Ramos (cell line): ENCODE measurements around the gene SMAD6.

ENCODE experiments used
- in situ Hi-C: fragments of 300-500 bp; cut with MboI; formaldehyde crosslinking; loops from one replicate; pipeline ENCODE4 v1.14.3; 2022; ENCODE audit warnings: low sequenced_read_pairs; ENCODE audit not compliant: unreplicated experiment

Gene SMAD6

DNA sequence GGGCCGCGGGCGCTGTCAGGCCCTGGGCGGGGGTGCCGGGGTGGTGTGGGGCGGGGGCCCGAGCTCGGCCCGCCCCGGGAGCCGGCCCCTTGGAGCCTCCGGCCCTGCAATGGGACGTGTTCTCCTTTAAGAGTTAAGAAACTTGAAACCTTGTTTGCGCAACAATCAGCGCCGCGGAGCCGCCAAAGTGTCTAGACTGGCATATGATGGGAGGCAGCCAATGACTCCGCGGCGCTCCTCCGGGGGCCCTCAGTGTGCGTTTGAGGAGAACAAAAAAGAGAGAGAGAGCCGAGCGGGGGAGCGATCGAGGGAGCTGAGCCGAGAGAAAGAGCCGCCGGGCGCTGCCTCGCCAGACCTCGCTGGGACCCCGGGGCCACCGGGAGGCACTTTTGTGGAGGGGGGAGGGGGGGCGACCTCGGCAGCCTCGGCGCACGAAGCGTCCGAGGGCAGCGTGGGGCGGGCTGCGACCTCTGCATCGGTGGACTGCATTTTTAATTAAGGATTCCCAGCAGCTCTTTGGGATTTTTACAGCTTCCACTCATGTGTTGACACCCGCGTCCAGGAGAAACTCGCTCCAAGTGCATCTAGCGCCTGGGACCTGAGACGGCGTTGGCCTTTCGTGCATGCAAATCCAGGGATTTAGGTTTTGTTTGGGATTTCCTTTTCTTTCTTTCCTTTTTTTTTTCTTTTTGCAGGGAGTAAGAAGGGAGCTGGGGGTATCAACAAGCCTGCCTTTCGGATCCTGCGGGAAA lies at the start of gene SMAD6:
TSS of gene SMAD6 (plus strand) at position 202 of the 752 bp plus-strand sequence. CDS start 1,023 bp downstream, outside the sequence.
- in situ Hi-C loops: no loop called here

- in situ Hi-C loops: no loop called here
These were observed 49.2 kb upstream of the SMAD6 start for GRCh38 chr15:66652806-66653205.

GRCh38 chr15:66653398-66653797 lies 48.6 kb upstream of the SMAD6 start:
- in situ Hi-C loops: no loop called here

GRCh38 chr15:66653852-66654251 lies 48.2 kb upstream of the SMAD6 start:
- in situ Hi-C loops: no loop called here

DNA sequence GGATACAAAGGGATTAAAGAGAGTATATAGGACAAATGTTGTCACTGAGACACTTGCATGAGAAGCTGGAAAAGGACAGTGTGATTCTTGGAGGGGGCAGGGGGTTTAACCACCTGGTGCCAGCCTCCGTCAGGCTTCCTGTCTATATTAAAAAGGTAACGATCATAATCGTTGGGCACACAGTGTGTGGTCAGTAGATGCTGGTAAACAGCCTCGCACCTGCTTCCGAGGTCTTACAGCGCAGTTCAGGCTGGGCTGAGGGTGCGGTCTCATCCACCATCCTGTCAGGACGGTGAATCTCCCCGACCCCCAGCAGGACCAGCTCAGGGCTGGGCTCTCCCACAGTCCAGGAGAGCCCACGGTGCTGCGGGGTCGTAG lies 47.7 kb upstream of the SMAD6 start:
- in situ Hi-C loops: no loop called here

- in situ Hi-C loops: no loop called here
These were observed 47.2 kb upstream of the SMAD6 start for GRCh38 chr15:66654739-66655375.

DNA sequence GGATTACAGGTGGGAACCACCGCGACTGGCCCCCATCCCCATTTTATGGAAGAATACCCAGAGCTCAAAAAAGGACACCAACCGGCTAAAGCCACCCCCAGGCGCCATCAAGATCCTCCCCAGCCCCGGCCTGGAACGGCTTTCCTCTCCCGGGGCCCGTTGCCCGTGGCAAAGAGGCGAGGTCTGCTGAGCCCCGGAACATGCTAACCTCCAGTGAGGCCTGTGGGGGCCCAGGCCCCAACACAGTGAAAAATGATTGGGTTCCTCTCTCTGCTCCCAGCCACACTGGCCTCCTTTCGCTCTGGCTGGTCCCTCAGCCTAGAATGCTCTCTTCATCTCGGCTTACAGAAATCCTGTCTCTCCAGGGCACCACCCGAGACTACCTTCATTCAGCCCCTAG lies 46.5 kb upstream of the SMAD6 start:
- in situ Hi-C loops: no loop called here

GRCh38 chr15:66655997-66656396 lies 46.0 kb upstream of the SMAD6 start:
- in situ Hi-C loops: no loop called here

DNA sequence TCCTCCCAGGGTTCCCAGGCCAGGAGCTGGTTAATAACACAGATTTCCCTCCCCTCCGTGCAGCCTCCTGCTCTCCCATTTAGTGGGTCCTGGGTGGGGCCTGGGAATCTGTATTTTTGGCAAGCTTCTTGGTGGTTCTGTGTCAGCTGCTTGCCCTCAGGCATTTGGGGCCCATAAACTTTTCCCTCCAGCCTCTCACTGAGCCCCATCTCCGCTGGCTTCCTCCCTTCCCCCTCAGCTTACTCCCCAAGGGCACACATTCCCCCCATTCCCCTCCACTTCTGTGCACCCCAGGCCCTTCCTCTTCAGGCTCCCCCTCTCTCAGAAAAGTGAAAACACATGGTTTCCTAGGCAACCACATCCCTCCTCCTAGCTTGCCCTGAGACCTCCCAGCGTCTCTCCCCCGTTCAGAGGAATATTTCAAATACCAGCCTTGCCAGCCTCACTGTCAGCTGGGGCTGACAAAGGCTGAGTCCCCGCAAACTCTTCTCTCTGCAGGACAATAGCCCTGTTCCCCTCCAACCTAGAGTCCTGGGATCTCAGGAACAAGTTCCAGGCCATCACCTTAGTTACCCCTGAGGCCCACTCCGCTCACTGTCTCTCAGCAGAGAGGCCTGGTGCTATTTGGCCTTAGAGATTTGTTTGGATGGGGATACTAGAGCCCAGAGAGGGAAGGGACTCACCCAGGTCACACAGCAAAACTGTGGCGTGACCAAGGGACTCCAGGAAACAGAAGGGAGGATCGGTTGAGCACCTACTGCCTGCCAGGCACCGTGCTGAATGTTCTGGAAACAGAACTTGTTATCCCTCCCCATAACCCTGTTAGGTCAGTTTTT lies 44.6 kb upstream of the SMAD6 start:
- in situ Hi-C loops: no loop called here

- in situ Hi-C loops: no loop called here
These were observed 44.0 kb upstream of the SMAD6 start for GRCh38 chr15:66658044-66658443.

- in situ Hi-C loops: no loop called here
These were observed 43.2 kb upstream of the SMAD6 start for GRCh38 chr15:66658855-66659254.

DNA sequence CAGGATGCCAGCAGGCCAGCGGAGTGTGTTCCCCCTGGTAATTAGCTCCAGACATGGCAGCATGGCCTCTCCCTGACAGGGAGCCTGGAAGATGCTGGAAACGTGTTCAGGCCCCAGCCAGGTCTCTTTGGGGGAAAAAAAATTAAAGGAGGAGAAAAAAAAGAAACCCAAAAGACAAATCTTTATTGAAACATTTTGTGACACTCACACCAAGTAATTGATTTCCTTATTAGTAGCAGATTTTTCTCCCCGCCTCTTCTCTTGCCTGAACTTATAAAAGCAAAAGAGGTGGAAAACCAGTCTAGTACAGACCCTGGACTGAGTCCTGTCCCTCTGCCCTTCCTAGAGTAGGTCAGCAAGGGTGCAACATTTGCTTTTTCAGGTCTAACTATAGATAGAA lies 42.7 kb upstream of the SMAD6 start:
- in situ Hi-C loops: no loop called here

GRCh38 chr15:66661432-66662096 lies 40.5 kb upstream of the SMAD6 start:
- in situ Hi-C loops: no loop called here

DNA sequence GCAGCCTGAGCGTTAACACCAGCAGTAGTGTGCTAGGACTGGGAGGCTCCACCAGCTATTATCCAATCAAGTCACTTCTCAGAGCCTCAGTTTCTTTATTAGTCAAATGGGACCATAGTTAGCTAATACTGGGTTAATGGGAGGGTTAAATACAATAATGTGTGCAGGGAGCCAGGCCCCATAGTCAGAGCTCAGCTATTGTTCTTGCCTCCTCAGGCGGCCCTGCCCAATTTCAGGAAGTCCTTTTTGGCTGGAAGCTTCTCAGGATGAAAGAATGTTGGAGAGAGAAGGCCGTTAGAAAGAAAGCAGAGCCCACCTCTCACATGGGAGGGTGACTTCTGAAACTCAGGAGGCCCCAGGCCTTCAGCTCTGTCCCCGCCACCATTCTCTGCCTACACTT lies 39.5 kb upstream of the SMAD6 start:
- in situ Hi-C loops: no loop called here

GRCh38 chr15:66663664-66664063 lies 38.4 kb upstream of the SMAD6 start:
- in situ Hi-C loops: no loop called here

DNA sequence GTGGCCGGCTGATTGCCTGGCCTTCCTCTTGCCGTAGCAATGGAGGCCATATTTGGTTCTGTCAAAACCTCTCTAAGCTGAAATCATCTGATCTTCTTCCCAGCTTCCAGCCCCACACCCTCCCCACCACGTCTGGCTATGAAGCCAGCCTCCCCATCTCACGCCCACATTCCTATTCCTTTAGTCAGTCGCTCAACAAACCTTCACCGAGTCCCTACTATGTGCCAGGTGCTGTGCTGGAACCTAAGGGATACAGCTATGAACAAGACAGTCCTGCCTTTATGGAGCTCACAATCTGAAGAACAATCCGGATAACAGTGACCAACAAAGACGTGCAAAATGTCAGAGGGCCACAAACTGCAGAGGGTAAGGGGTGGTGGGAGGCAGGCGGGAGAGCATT lies 31.9 kb upstream of the SMAD6 start:
- in situ Hi-C loops: no loop called here

DNA sequence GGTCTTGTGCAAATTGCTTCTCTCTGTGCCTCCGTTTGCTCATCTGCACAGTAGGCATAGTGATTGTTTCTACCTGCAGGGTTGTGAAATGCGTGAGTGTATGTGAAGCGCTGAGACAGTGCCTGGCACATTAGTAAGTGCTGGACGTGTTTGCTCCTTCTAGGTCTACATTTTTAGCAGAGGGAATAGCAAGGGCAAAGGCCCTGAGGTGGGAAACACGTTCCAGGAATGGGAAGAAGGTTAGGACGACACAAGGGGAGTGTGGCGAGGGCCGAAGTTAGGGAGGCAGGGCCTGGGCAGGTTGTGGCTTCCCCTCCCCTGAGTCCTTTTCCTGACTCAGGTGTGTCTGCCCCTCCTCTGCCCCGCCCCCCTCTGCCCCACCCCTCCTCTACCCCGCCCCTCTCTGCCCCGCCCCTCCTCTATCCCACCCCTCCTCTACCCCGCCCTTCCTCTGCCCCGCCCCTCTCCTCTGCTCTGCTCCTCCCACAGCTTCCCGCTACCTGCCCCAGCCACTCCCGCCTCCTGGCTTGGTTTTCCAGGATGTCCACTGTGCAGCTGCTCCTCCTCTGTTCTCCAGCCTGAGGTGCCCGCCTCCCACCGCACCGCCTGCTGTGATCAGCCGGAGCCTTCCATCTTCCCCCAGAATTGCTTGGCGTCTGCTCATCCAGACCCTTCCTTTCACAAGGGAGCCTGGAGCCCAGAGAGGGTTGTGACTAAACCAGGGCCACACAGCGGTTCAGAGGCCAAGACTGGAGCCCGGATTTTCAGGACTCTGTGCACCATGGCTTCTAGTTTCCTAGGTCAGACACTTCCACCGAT lies 31.1 kb upstream of the SMAD6 start:
- in situ Hi-C loops: no loop called here

- in situ Hi-C loops: no loop called here
These were observed 29.2 kb upstream of the SMAD6 start for GRCh38 chr15:66672867-66673266.

- in situ Hi-C loops: no loop called here
These were observed 28.4 kb upstream of the SMAD6 start for GRCh38 chr15:66673410-66674322.
